ENCODE data around the gene MYBBP1A.
"Not testable (repeated sequence)": the region's sequence is repeated elsewhere in the genome, so short reads cannot be mapped to it uniquely, and the experiment has no call there.

The MYBBP1A gene, protein sequence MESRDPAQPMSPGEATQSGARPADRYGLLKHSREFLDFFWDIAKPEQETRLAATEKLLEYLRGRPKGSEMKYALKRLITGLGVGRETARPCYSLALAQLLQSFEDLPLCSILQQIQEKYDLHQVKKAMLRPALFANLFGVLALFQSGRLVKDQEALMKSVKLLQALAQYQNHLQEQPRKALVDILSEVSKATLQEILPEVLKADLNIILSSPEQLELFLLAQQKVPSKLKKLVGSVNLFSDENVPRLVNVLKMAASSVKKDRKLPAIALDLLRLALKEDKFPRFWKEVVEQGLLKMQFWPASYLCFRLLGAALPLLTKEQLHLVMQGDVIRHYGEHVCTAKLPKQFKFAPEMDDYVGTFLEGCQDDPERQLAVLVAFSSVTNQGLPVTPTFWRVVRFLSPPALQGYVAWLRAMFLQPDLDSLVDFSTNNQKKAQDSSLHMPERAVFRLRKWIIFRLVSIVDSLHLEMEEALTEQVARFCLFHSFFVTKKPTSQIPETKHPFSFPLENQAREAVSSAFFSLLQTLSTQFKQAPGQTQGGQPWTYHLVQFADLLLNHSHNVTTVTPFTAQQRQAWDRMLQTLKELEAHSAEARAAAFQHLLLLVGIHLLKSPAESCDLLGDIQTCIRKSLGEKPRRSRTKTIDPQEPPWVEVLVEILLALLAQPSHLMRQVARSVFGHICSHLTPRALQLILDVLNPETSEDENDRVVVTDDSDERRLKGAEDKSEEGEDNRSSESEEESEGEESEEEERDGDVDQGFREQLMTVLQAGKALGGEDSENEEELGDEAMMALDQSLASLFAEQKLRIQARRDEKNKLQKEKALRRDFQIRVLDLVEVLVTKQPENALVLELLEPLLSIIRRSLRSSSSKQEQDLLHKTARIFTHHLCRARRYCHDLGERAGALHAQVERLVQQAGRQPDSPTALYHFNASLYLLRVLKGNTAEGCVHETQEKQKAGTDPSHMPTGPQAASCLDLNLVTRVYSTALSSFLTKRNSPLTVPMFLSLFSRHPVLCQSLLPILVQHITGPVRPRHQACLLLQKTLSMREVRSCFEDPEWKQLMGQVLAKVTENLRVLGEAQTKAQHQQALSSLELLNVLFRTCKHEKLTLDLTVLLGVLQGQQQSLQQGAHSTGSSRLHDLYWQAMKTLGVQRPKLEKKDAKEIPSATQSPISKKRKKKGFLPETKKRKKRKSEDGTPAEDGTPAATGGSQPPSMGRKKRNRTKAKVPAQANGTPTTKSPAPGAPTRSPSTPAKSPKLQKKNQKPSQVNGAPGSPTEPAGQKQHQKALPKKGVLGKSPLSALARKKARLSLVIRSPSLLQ (N-terminal part only)

GRCh38 chr17:4554997-4555799 is at the start of gene MYBBP1A:
TSS of gene MYBBP1A (minus strand) at chr17:4555384. CDS start at chr17:4555324, 60 bp downstream.
- peak; percentile 99 for DNase-seq

DNA sequence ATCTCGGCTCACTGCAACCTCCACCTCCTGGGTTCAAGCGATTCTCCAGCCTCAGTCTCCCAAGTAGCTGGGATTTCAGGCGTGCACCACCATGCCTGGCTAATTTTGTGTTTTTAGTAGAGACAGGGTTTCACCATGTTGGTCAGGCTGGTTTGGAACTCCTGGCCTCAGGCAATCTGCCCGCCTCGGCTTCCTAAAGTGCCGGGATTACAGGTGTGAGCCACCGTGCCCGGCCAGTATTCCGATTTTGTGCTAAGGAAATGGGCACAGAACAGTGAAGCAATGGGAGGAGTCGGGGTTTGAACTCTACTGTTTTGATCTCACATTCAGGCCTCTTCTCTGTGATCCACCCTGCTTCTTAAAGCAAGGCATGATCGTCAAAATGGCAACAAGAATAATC is 49.6 kb upstream of the MYBBP1A start:
- not testable (repeated sequence) for DNase-seq

- DNase-seq, result no peak
Observed at GRCh38 chr17:4604111-4604644, 49.0 kb upstream of the MYBBP1A start.

GRCh38 chr17:4602041-4602440 is 46.9 kb upstream of the MYBBP1A start:
- no peak for DNase-seq

GRCh38 chr17:4601326-4601725 is 46.1 kb upstream of the MYBBP1A start:
- no peak for DNase-seq

GRCh38 chr17:4600563-4600962 is 45.4 kb upstream of the MYBBP1A start:
- DNase-seq, result no peak

DNA sequence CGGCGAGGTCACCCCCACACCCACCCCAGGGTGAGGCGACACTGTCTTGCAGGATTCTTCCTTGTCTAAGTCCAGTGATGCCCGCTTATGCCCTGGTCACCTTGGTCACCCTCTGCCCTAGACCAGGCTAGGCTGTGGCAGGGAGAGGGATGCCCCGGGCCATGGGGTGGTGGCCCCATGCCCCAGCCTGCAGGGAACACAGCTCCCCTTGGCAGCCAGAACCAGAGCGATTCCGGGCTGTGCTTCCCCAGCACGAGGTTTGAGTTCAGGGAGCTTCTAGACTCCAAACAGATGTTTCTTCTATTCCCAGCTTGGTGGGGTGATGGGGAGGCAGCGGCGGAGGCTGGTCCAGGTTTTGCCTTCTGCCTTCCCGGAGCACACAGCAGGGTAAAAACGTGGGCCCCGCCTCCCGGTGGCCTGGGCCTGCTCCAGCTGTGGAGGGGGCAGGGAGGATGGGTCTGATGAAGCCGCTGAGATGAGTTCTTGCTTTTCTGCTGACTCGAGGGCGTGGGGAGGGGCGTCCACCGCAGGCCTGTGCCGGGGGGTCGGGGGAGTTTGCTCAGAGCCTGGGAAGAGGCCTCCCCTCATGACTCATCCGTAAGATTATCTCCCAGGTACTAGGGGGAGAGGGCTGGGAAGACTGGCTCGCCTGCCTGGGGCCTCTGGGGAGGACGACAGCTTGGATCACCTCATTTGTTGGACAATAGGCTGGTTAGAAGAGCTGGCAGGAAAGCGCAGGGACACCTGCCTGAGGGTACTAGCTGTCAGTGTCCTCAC is 44.5 kb upstream of the MYBBP1A start:
- no peak for DNase-seq

- no peak for DNase-seq
Observed at GRCh38 chr17:4598776-4599504, 43.8 kb upstream of the MYBBP1A start.

- DNase-seq, result no peak
Observed at GRCh38 chr17:4597975-4598374, 42.8 kb upstream of the MYBBP1A start.

DNA sequence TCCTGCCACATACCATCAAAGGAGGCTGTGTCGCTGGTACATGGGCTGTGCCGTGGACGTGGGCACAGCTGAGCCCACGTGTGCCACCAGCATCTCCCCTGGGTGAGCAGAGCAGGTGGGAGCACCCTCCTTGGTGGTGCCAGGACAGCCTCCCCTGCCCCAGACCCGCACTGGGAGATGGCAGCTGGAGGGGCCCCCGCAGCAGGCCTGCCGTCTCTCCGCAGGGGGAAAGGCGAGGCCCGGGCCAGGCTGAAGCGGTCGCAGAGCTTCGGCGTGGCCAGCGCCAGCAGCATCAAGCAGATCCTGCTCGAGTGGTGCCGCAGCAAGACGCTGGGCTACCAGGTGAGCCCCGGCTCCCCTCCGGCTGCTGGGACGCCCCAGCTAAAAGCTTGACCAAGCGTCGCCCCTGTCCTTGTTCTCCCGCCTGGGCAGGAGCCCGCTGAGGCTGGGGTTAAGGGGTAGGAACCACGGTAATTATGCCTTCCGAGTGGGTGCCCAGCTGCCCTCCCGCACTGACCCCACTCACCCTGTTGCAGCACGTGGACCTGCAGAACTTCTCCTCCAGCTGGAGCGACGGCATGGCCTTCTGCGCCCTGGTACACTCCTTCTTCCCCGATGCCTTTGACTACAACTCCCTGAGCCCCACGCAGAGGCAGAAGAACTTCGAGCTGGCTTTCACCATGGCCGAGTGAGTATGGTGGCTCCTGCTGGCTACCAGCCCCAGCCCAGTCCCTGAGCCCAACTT is 41.6 kb upstream of the MYBBP1A start:
- DNase-seq, result no peak

DNA sequence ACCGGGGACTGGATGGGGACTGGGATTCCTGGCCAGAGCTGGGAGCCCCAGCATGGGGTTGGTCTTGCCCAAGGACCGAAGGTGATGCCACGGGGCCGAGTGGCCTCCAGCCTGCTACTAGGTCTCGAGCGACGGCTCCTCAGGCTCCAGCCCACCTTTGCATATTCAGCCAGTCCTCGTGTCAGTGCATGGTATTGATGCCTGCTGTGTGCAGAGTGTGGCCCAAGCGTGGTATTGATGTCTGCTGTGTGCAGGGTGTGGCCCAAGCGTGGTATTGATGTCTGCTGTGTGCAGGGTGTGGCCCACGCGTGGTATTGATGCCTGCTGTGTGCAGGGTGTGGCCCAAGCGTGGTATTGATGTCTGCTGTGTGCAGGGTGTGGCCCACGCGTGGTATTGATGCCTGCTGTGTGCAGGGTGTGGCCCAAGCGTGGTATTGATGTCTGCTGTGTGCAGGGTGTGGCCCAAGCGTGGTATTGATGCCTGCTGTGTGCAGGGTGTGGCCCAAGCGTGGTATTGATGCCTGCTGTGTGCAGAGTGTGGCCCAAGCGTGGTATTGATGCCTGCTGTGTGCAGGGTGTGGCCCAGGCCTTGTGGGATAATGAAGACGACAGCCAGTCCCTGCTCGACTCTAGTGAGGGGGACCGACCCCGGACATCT is 40.6 kb upstream of the MYBBP1A start:
- not testable (repeated sequence) for DNase-seq

- DNase-seq, result peak; percentile 88
Observed at GRCh38 chr17:4594931-4595684, 39.9 kb upstream of the MYBBP1A start.

GRCh38 chr17:4594406-4594805 is 39.2 kb upstream of the MYBBP1A start:
- no peak for DNase-seq

- DNase-seq, result no peak
Observed at GRCh38 chr17:4593021-4593421, 37.8 kb upstream of the MYBBP1A start.

GRCh38 chr17:4592240-4593005 is 37.2 kb upstream of the MYBBP1A start:
- DNase-seq, result no peak

DNA sequence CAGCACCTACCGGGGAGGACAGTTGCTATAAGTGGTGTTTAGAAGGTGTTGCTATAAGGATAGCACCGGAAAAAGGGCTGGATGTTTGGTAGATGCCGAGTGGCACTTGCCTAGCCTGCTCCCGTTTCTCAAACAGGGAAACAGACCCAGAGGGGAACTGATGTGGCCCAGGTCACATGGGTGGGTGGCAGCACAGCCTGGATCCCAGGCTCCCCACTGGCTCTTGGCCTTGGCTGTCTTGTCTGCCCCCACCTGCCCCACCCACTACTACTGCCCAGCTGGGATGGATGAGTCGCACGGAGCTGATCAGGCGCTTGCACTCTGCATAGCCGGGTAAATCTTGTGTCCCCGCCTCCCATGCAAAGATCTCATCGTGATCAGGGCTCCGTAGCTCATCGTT is 36.3 kb upstream of the MYBBP1A start:
- no peak for DNase-seq

GRCh38 chr17:4590981-4591453 is 35.8 kb upstream of the MYBBP1A start:
- no peak for DNase-seq
